Keratinocyte (primary cell): ENCODE measurements around the gene ASAP3. TPM values are rescaled to one million over a fixed set of nuclear protein-coding genes. Genes with fewer than 3 reads are reported as not detected.

Experiments used
- DNase-seq: peaks from one replicate; pipeline ENCODE4 v3.0.0-alpha.2; 2011; ENCODE audit warnings: low read depth, missing footprints, low spot score
- FAIRE-seq: peaks from 2 replicates; lab custom pipeline; 2011; peaks lifted over from hg19 to GRCh38; lab: Jason Lieb, UNC
- H2AFZ ChIP-seq: 2 replicates; pipeline ENCODE4 v1.6.0; 2012; ENCODE audit warnings: low read length, control low read depth, inconsistent platforms; ENCODE audit not compliant: control insufficient read depth
- H3K27ac ChIP-seq: 2 replicates; pipeline ENCODE4 v1.5.1; 2011; ENCODE audit warnings: low read length; ENCODE audit not compliant: control insufficient read depth, insufficient read depth
- H3K27me3 ChIP-seq: 3 replicates; pipeline ENCODE4 v1.6.0; 2011; ENCODE audit warnings: low read length; ENCODE audit not compliant: control insufficient read depth, insufficient read depth; ENCODE audit errors: extremely low read depth
- H3K36me3 ChIP-seq, 2 experiments: 2 replicates in 1 of 2; 3 replicates in 1 of 2; pipeline ENCODE4 v1.5.1; 2011; ENCODE audit warnings: low read length in 2 of 2, mild to moderate bottlenecking in 1 of 2; ENCODE audit not compliant: control insufficient read depth in 2 of 2, insufficient read depth in 2 of 2; ENCODE audit errors: extremely low read depth in 1 of 2
- H3K4me1 ChIP-seq: 3 replicates; pipeline ENCODE4 v1.5.1; 2011; ENCODE audit warnings: low read length; ENCODE audit not compliant: control insufficient read depth, insufficient read depth; ENCODE audit errors: extremely low read depth
- H3K4me2 ChIP-seq: 3 replicates; pipeline ENCODE4 v1.6.0; 2011; ENCODE audit warnings: low read depth, low read length; ENCODE audit not compliant: control insufficient read depth, insufficient read depth; ENCODE audit errors: extremely low read depth
- H3K4me3 ChIP-seq, 3 experiments: fragments of 200-600 bp in 1 of 3; sonication (generic) in 1 of 3; 2 replicates in 2 of 3; 3 replicates in 1 of 3; pipeline ENCODE4 v1.5.1; 2011 to 2016; ENCODE audit warnings: low read length in 3 of 3, mild to moderate bottlenecking in 3 of 3, control low read depth in 2 of 3, inconsistent platforms in 1 of 3, low read depth in 1 of 3, mixed read lengths in 1 of 3, mixed run types in 1 of 3, moderate library complexity in 1 of 3; ENCODE audit not compliant: control insufficient read depth in 2 of 3, insufficient read depth in 2 of 3; ENCODE audit errors: extremely low read depth in 1 of 3
- H3K79me2 ChIP-seq: 2 replicates; pipeline ENCODE4 v1.6.0; 2012; ENCODE audit warnings: low read length; ENCODE audit not compliant: control insufficient read depth, insufficient read depth
- H3K9ac ChIP-seq: 3 replicates; pipeline ENCODE4 v1.6.0; 2011; ENCODE audit warnings: low read length; ENCODE audit not compliant: control insufficient read depth, insufficient read depth; ENCODE audit errors: extremely low read depth
- H3K9me1 ChIP-seq: 3 replicates; pipeline ENCODE4 v1.6.0; 2011; ENCODE audit warnings: low read length; ENCODE audit not compliant: control insufficient read depth, insufficient read depth; ENCODE audit errors: extremely low read depth
- H3K9me3 ChIP-seq: 2 replicates; pipeline ENCODE4 v1.5.1; 2012; ENCODE audit warnings: low read depth, low read length; ENCODE audit not compliant: control insufficient read depth
- H4K20me1 ChIP-seq: 3 replicates; pipeline ENCODE4 v1.6.0; 2011; ENCODE audit warnings: low read length; ENCODE audit not compliant: control insufficient read depth, insufficient read depth; ENCODE audit errors: extremely low read depth
- CTCF ChIP-seq, 3 experiments: IDR thresholded peaks in 1 of 3; conservative IDR thresholded peaks in 1 of 3; optimal IDR thresholded peaks in 1 of 3; 2 replicates in 2 of 3; 3 replicates in 1 of 3; pipeline versions ENCODE3 to v1.5.1; 2011; ENCODE audit warnings: low read length in 3 of 3, mild to moderate bottlenecking in 3 of 3, moderate library complexity in 2 of 3, control low read depth in 1 of 3, inconsistent platforms in 1 of 3; ENCODE audit not compliant: insufficient read depth in 2 of 3; ENCODE audit errors: extremely low read depth in 1 of 3
- EZH2 ChIP-seq: IDR thresholded peaks from one replicate; pipeline ENCODE4 v1.6.1; 2012; ENCODE audit warnings: inconsistent platforms, mild to moderate bottlenecking, low read length, moderate library complexity
- dilution Hi-C: fragments of 300-500 bp; cut with MboI; formaldehyde crosslinking; loops from one replicate; pipeline ENCODE4 v1.7.0; 2020; ENCODE audit warnings: low sequenced_read_pairs; ENCODE audit not compliant: extremely low pct_ligation_motif_present
- polyA minus RNA-seq, 3 experiments: library from RNA; depleted of rRNA, polyadenylated mRNA; stranded (reverse); fragments of >200 nt; gene quantifications; 1 replicate in 1 of 3; 2 replicates in 1 of 3; 3 replicates in 1 of 3; pipeline ENCODE4 v1.2.3, GENCODE V29; 2011
- polyA plus RNA-seq, 5 experiments: library from polyadenylated mRNA; depleted of rRNA in 3 of 5; stranded (reverse) in 3 of 5; stranded (forward) in 1 of 5; unstranded in 1 of 5; fragments of >200 nt; gene quantifications; 1 replicate in 1 of 5; 2 replicates in 3 of 5; 3 replicates in 1 of 5; pipeline versions ENCODE4 v1.2.1 to v1.2.3, GENCODE V29; 2011 to 2012; ENCODE audit warnings: missing spikeins in 2 of 5, low read depth in 1 of 5, low replicate concordance in 1 of 5

The ASAP3 gene
- polyA plus RNA-seq (6.4 to 22.6 TPM (median 11.4 TPM) in 3 replicates), polyA minus RNA-seq (13.2 to 30.3 TPM (median 17.2 TPM) in 3 replicates)
- polyA plus RNA-seq (2011; ENCODE audit: low read depth), result 8.4 TPM
- polyA plus RNA-seq (2011; cell fraction: cytosol; rRNA removed), result 10.0 and 12.4 TPM in 2 replicates
- polyA plus RNA-seq (2011; cell fraction: nucleus; rRNA removed), result 33.9 and 45.9 TPM in 2 replicates
- 5.5 and 12.4 TPM in 2 replicates for polyA plus RNA-seq (2012; ENCODE audit: low replicate concordance)
- 21.9 TPM for polyA minus RNA-seq (2011; cell fraction: cytosol; rRNA and poly(A)+ RNA removed)
- 17.9 and 20.0 TPM in 2 replicates for polyA minus RNA-seq (2011; cell fraction: nucleus; rRNA and poly(A)+ RNA removed)

GRCh38 chr1:23483321-23484252, at the start of gene ASAP3:
Gene ASAP3 (minus strand): TSS chr1:23484179. CDS start chr1:23484133, 46 bp downstream.
- TF ChIP-seq CTCF (optimal IDR thresholded peaks at IDR 0.05 in 1 of 3, IDR thresholded peaks at IDR 0.05 in 1 of 3, conservative IDR thresholded peaks at IDR 0.05 in 1 of 3; ENCODE audit: extremely low read depth in 1 of 3, insufficient read depth in 2 of 3, low read length in 3 of 3) (peak in 1 of 3 experiments; percentile 33), EZH2 (no peak)
- FAIRE-seq (peak; percentile 34), DNase-seq (no peak)

DNA sequence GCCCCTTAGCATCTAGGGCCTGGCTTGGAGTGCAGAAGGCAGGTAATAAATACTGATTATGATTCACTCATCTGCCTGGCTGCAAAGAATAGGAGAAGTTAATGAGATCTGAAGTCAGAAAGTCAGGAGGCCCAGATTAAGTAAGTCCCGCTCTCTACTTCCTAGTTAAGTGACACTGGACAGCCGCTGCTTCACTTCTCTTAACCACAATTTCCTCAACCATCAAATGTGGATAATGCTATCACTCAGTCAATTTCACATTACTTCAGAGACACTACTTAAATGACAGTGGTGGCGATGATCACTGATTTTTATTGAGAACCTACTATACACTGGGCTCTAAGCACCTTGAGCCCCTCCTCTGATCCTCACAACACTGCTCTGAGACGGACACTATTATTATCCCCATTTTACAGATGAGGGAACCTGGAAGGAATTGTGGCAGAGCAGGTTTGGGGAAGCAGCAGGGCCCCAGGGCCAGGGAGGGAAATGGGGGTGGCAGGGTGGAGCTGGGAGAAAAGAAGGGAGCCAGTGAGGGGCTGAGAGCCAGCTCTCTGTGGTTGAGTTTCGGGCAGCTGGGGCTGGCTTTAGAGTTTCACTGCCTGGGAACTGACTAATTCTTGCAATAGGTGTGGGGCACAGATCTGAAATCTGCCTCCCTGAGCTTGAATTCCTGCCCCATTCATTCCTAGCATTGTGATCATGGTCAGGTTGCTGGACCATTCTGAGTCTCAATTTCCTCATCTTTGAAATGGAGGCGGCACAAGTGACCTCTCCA, 49.5 kb upstream of the ASAP3 start:
- DNase-seq (no peak), FAIRE-seq (no peak)
- Histone ChIP-seq H2AFZ (no peak overlapping the region), H3K27me3 (peaks cover 15% of the 10 kb centered on the region), H3K36me3 (no peaks in the 10 kb centered on the region), H3K4me1 (peaks cover 32% of the 10 kb centered on the region), H3K27ac (no peak overlapping the region), H3K4me2 (peak overlapping the region; percentile 7), H4K20me1 (no peaks in the 10 kb centered on the region), H3K79me2 (no peaks in the 10 kb centered on the region), H3K9me3 (no peaks in the 10 kb centered on the region), H3K9me1 (peaks cover 2% of the 10 kb centered on the region), H3K9ac (no peak overlapping the region), H3K4me3 (no peak overlapping the region)
- dilution Hi-C loops, result no loop called here
- TF ChIP-seq EZH2 (no peak), CTCF (optimal IDR thresholded peaks at IDR 0.05 in 1 of 3, IDR thresholded peaks at IDR 0.05 in 1 of 3, conservative IDR thresholded peaks at IDR 0.05 in 1 of 3; ENCODE audit: extremely low read depth in 1 of 3, insufficient read depth in 2 of 3, low read length in 3 of 3) (no peak)

More at GRCh38 chr1:23483321-23484252, at the start of gene ASAP3:
- Histone ChIP-seq H3K9me1 (no peaks in the 10 kb centered on the region), H3K4me1 (peaks cover 3% of the 10 kb centered on the region), H4K20me1 (no peaks in the 10 kb centered on the region), H2AFZ (peak within 1 kb of the TSS; percentile 76), H3K9me3 (no peaks in the 10 kb centered on the region), H3K36me3 (no peaks in the 10 kb centered on the region), H3K9ac (peak within 1 kb of the TSS; percentile 54), H3K79me2 (no peaks in the 10 kb centered on the region), H3K4me3 (peak within 1 kb of the TSS; percentile 55 to 76 (median 68)), H3K27ac (peak within 1 kb of the TSS; percentile 43), H3K4me2 (peak within 1 kb of the TSS; percentile 73), H3K27me3 (no peaks in the 10 kb centered on the region)
- dilution Hi-C loops, result no loop called here
